ENCODE measurements around the gene ULK3. TPM values are rescaled to one million over a fixed set of nuclear protein-coding genes. Genes with fewer than 3 reads are reported as not detected.

The ULK3 gene
- total RNA-seq, 1 experiment from 2014 or later, result 58.3 TPM

GRCh38 chr15:74786551-74787165 lies 56.3 kb downstream of the ULK3 start:
- no peak overlapping the region for H3K4me3 ChIP-seq (ENCODE audit: low read depth, low read length, poor library complexity, severe bottlenecking)
- no peaks in the 10 kb centered on the region for H3K27me3 ChIP-seq (replicated peaks; ENCODE audit: insufficient read depth, low read depth, low read length, poor library complexity)
- intact Hi-C loops (cut with micrococcal nuclease; ENCODE audit: unreplicated experiment), result no loop called here
- no peak for DNase-seq (ENCODE audit: low spot score)
- H3K4me1 ChIP-seq (ENCODE audit: insufficient read depth, low read length, poor library complexity, severe bottlenecking), result peaks cover 67% of the 10 kb centered on the region
- no peaks in the 10 kb centered on the region for H3K9me3 ChIP-seq (ENCODE audit: low read depth, low read length, poor library complexity, severe bottlenecking)
- ChIA-PET CTCF (interaction anchor here (0.8 to 1.5 kb wide), 5 partner anchors 9 to 114 kb away, joined by 4 to 10 read pairs (median 8); no protein-coding TSS in a partner anchor), POLR2A (ENCODE audit: low non-redundant PET) (no interaction called here)
- peaks cover 8% of the 10 kb centered on the region for H3K36me3 ChIP-seq (ENCODE audit: insufficient read depth, low read length, poor library complexity, severe bottlenecking)
- no peak for TF ChIP-seq CTCF (conservative IDR thresholded peaks at IDR 0.05; ENCODE audit: low read depth, low read length)
- TF ChIP-seq EZH2 (IDR thresholded peaks at IDR 0.05; ENCODE audit: borderline replicate concordance, low read depth, low read length, poor library complexity, severe bottlenecking), result no peak
- no peak overlapping the region for H3K27ac ChIP-seq (ENCODE audit: low read depth, low read length, poor library complexity, severe bottlenecking)
- BruUV-seq (replicated peaks), result no TSS peak

Small RNAs within 50 kb of the gene (microRNA-seq; reads per million reads assigned to microRNA genes)
- gene MIR4513 (not detected), gene MIR6882 (14.3 reads per million, percentile 37 among the genes with 10 or more reads in this experiment)

Other genes with a start within 250 kb of the ULK3 start
- 66.8 and 75.5 TPM in 2 replicates for gene CLK3, start 227.3 kb downstream of the ULK3 start, total RNA-seq (2021)
- gene EDC3, start 147.1 kb downstream of the ULK3 start, total RNA-seq (2021), result 62.6 and 65.2 TPM in 2 replicates
- gene CYP1A1, start 117.6 kb downstream of the ULK3 start, total RNA-seq (2021), result 0.33 and 0.62 TPM in 2 replicates
- gene CYP1A2, start 94.3 kb downstream of the ULK3 start, total RNA-seq (2021), result not detected in 2 replicates
- gene CSK, start 61.1 kb downstream of the ULK3 start, total RNA-seq (2021), result 90.8 and 103 TPM in 2 replicates
- 0.80 TPM in 1 of 2 replicates, not detected in the other for gene LMAN1L, start 30.3 kb downstream of the ULK3 start, total RNA-seq (2021)
- 0.17 and 0.28 TPM in 2 replicates for gene CPLX3, start 16.5 kb downstream of the ULK3 start, total RNA-seq (2021)
- gene SCAMP2, start 30.2 kb upstream of the ULK3 start, total RNA-seq (2021), result 77.9 and 94.4 TPM in 2 replicates
- gene MPI, start 46.9 kb upstream of the ULK3 start, total RNA-seq (2021), result 48.2 and 62.8 TPM in 2 replicates
- gene FAM219B, start 63.7 kb upstream of the ULK3 start, total RNA-seq (2021), result 86.6 and 93.2 TPM in 2 replicates
- 354 and 357 TPM in 2 replicates for gene COX5A, start 94.9 kb upstream of the ULK3 start, total RNA-seq (2021)
- 20.6 and 22.5 TPM in 2 replicates for gene RPP25, start 113.6 kb upstream of the ULK3 start, total RNA-seq (2021)
- gene SCAMP5, start 152.4 kb upstream of the ULK3 start, total RNA-seq (2021), result 3.8 and 5.8 TPM in 2 replicates
- 13.3 and 18.9 TPM in 2 replicates for gene PPCDC, start 180.4 kb upstream of the ULK3 start, total RNA-seq (2021)

Measured in A673 (cell line).